H1 (cell line): Measurements from ENCODE around the gene ZBTB11. TPM values are rescaled to one million over a fixed set of nuclear protein-coding genes. Genes with fewer than 3 reads are reported as not detected.

Experiments used
- CTCF ChIA-PET: fragments of 300-600 bp; sonication (Branson Sonifier 250); formaldehyde crosslinking; loops from one replicate; lab custom pipeline; 2021; ENCODE audit not compliant: partially characterized antibody; lab: Charles Lee
- POLR2A ChIA-PET: fragments of 300-600 bp; sonication (Branson Sonifier 250); formaldehyde crosslinking; loops from one replicate; lab custom pipeline; 2021; ENCODE audit warnings: inconsistent platforms; ENCODE audit not compliant: partially characterized antibody; lab: Charles Lee
- DNase-seq, 2 experiments: peaks; one replicate each; pipeline versions ENCODE4 v3.0.0 to v3.0.0-alpha.2; 2010 to 2022; ENCODE audit warnings: low spot score in 2 of 2, low read depth in 1 of 2, mixed read lengths in 1 of 2
- FAIRE-seq: peaks from 2 replicates; lab custom pipeline; 2011; peaks lifted over from hg19 to GRCh38; lab: Jason Lieb, UNC
- H2AFZ ChIP-seq: 2 replicates; pipeline ENCODE4 v1.8.1; 2012; ENCODE audit warnings: low read length, inconsistent platforms
- H2AK5ac ChIP-seq: 2 replicates; pipeline ENCODE4 v1.6.1; 2013; ENCODE audit warnings: low read depth, low read length
- H2BK120ac ChIP-seq: replicated peaks from 2 replicates; pipeline ENCODE3; 2013; ENCODE audit warnings: low read depth, low read length, inconsistent platforms
- H2BK12ac ChIP-seq: 2 replicates; pipeline ENCODE4 v1.6.1; 2013; ENCODE audit warnings: low read depth, low read length
- H2BK15ac ChIP-seq: 2 replicates; pipeline ENCODE4 v1.6.1; 2013; ENCODE audit warnings: low read length
- H2BK20ac ChIP-seq: 2 replicates; pipeline ENCODE4 v1.6.1; 2013; ENCODE audit warnings: low read length
- H2BK5ac ChIP-seq: 2 replicates; pipeline ENCODE4 v1.6.1; 2013; ENCODE audit warnings: low read depth, low read length
- H3K14ac ChIP-seq: 2 replicates; pipeline ENCODE4 v1.6.1; 2013; ENCODE audit warnings: inconsistent platforms; ENCODE audit not compliant: insufficient read length
- H3K18ac ChIP-seq: 2 replicates; pipeline ENCODE4 v1.6.1; 2013; ENCODE audit warnings: low read length; ENCODE audit errors: extremely low read depth
- H3K23ac ChIP-seq: 2 replicates; pipeline ENCODE4 v1.6.1; 2013; ENCODE audit warnings: inconsistent platforms; ENCODE audit not compliant: insufficient read length
- H3K23me2 ChIP-seq: 2 replicates; pipeline ENCODE4 v1.6.1; 2013; ENCODE audit warnings: low read depth, low read length
- H3K27ac ChIP-seq: 2 replicates; pipeline ENCODE4 v1.6.1; 2011; ENCODE audit warnings: low read depth, low read length, inconsistent platforms
- H3K27me3 ChIP-seq, 4 experiments: replicated peaks in 1 of 4; 1 replicate in 1 of 4; 2 replicates in 3 of 4; pipeline versions ENCODE4 v1.6.1 to v1.8.1; 2011 to 2013; ENCODE audit warnings: low read length in 3 of 4, mild to moderate bottlenecking in 3 of 4, inconsistent platforms in 2 of 4, mixed read lengths in 2 of 4, moderate library complexity in 1 of 4; ENCODE audit not compliant: control insufficient read depth in 3 of 4, insufficient read depth in 3 of 4; ENCODE audit errors: extremely low read depth in 1 of 4
- H3K36me3 ChIP-seq, 4 experiments: 2 replicates each; pipeline versions ENCODE4 v1.6.1 to v1.8.1; 2011 to 2013; ENCODE audit warnings: mild to moderate bottlenecking in 4 of 4, low read length in 3 of 4, moderate library complexity in 2 of 4, control low read depth in 1 of 4, inconsistent platforms in 1 of 4; ENCODE audit not compliant: insufficient read depth in 4 of 4, control insufficient read depth in 2 of 4
- H3K4ac ChIP-seq: replicated peaks from 2 replicates; pipeline ENCODE3; 2013; ENCODE audit warnings: low read length, low read depth, mixed read lengths, inconsistent platforms; ENCODE audit not compliant: insufficient read length
- H3K4me1 ChIP-seq, 4 experiments: replicated peaks in 1 of 4; 1 replicate in 1 of 4; 2 replicates in 3 of 4; pipeline versions ENCODE4 v1.6.1 to v1.8.1; 2011 to 2013; ENCODE audit warnings: low read length in 3 of 4, inconsistent platforms in 2 of 4, mixed read lengths in 1 of 4; ENCODE audit not compliant: insufficient read depth in 4 of 4, control insufficient read depth in 3 of 4
- H3K4me2 ChIP-seq, 2 experiments: 2 replicates each; pipeline versions ENCODE4 v1.6.1 to v1.8.1; 2011 to 2013; ENCODE audit warnings: low read depth in 2 of 2, low read length in 2 of 2, control low read depth in 1 of 2, inconsistent platforms in 1 of 2, mild to moderate bottlenecking in 1 of 2; ENCODE audit not compliant: insufficient read depth in 1 of 2
- H3K4me3 ChIP-seq, 4 experiments: fragments of 200-600, 300-600 bp in 1 of 4; sonication (generic), shearing (Covaris generic), sonication (Bioruptor Twin) in 1 of 4; 2 replicates each; pipeline versions ENCODE4 v1.5.1 to v1.8.1; 2011 to 2016; ENCODE audit warnings: low read length in 4 of 4, low read depth in 3 of 4, control low read depth in 2 of 4, inconsistent platforms in 2 of 4, mild to moderate bottlenecking in 2 of 4, mixed read lengths in 1 of 4, moderate library complexity in 1 of 4; ENCODE audit not compliant: insufficient read depth in 2 of 4; ENCODE audit errors: extremely low read depth in 1 of 4
- H3K56ac ChIP-seq: replicated peaks from 2 replicates; pipeline ENCODE3; 2013; ENCODE audit warnings: low read depth, mild to moderate bottlenecking, mixed read lengths, low read length, inconsistent platforms; ENCODE audit not compliant: insufficient read length
- H3K79me1 ChIP-seq: 2 replicates; pipeline ENCODE4 v1.6.1; 2013; ENCODE audit warnings: low read depth, low read length, control low read depth
- H3K79me2 ChIP-seq, 2 experiments: 2 replicates each; pipeline versions ENCODE4 v1.6.1 to v1.8.1; 2012 to 2013; ENCODE audit warnings: low read length in 2 of 2, mild to moderate bottlenecking in 2 of 2, inconsistent platforms in 1 of 2; ENCODE audit not compliant: insufficient read depth in 2 of 2, control insufficient read depth in 1 of 2
- H3K9ac ChIP-seq, 4 experiments: replicated peaks in 1 of 4; 1 replicate in 1 of 4; 2 replicates in 3 of 4; pipeline versions ENCODE4 v1.6.1 to v1.8.1; 2011 to 2013; ENCODE audit warnings: low read depth in 3 of 4, low read length in 3 of 4, control low read depth in 2 of 4, mild to moderate bottlenecking in 2 of 4, moderate library complexity in 2 of 4, inconsistent platforms in 1 of 4; ENCODE audit errors: extremely low read depth in 1 of 4
- H3K9me3 ChIP-seq, 2 experiments: 2 replicates each; pipeline versions ENCODE4 v1.6.1 to v1.8.1; 2012 to 2013; ENCODE audit warnings: mild to moderate bottlenecking in 2 of 2, moderate library complexity in 2 of 2, control low read depth in 1 of 2, inconsistent platforms in 1 of 2, low read depth in 1 of 2, low read length in 1 of 2, mixed read lengths in 1 of 2; ENCODE audit not compliant: insufficient read depth in 2 of 2
- H4K20me1 ChIP-seq, 2 experiments: replicated peaks in 1 of 2; 2 replicates each; pipeline versions ENCODE3 to v1.8.1; 2011 to 2013; ENCODE audit warnings: inconsistent platforms in 2 of 2, low read length in 2 of 2, mild to moderate bottlenecking in 1 of 2; ENCODE audit not compliant: insufficient read depth in 2 of 2, control insufficient read depth in 1 of 2
- H4K5ac ChIP-seq: 2 replicates; pipeline ENCODE4 v1.6.1; 2013; ENCODE audit warnings: low read length, low read depth, mixed read lengths, inconsistent platforms; ENCODE audit not compliant: insufficient read length
- H4K8ac ChIP-seq: 2 replicates; pipeline ENCODE4 v1.8.0; 2013; ENCODE audit warnings: mild to moderate bottlenecking, moderate library complexity, low read length, inconsistent platforms; ENCODE audit not compliant: insufficient read depth; ENCODE audit errors: extremely low read depth
- H4K91ac ChIP-seq: replicated peaks from 2 replicates; pipeline ENCODE3; 2013; ENCODE audit warnings: low read length, mixed read lengths, inconsistent platforms; ENCODE audit not compliant: insufficient read length
- ATF3 ChIP-seq: IDR thresholded peaks from 2 replicates; pipeline ENCODE4 v1.6.1; 2011; ENCODE audit warnings: low read depth, mild to moderate bottlenecking, low read length; ENCODE audit not compliant: insufficient read depth
- BACH1 ChIP-seq: IDR thresholded peaks from 2 replicates; pipeline ENCODE4 v1.6.1; 2012; ENCODE audit warnings: low read length, improper control_type of control experiment
- CEBPB ChIP-seq: IDR thresholded peaks from 2 replicates; pipeline ENCODE4 v1.6.1; 2012; ENCODE audit warnings: low read depth, low read length
- EZH2 ChIP-seq: fragments of 200-600 bp; sonication (generic); IDR thresholded peaks from 2 replicates; pipeline ENCODE4 v1.7.1; 2012; ENCODE audit warnings: low read depth, mild to moderate bottlenecking, moderate library complexity, low read length, inconsistent platforms; ENCODE audit not compliant: severe bottlenecking
- NRF1 ChIP-seq: IDR thresholded peaks from 2 replicates; pipeline ENCODE4 v1.6.1; 2011; ENCODE audit warnings: mild to moderate bottlenecking, low read depth, low read length, improper control_type of control experiment
- POLR2A ChIP-seq, 2 experiments: IDR thresholded peaks; 1 replicate in 1 of 2; 2 replicates in 1 of 2; pipeline ENCODE4 v1.6.1; 2011; ENCODE audit warnings: low read depth in 2 of 2, low read length in 2 of 2, mild to moderate bottlenecking in 2 of 2; ENCODE audit errors: control extremely low read depth in 1 of 2
- RNF2 ChIP-seq: fragments of 200-900, 300-1000 bp; sonication (generic); IDR thresholded peaks from 2 replicates; pipeline ENCODE4 v1.7.1; 2016; ENCODE audit warnings: borderline replicate concordance, low read depth, mild to moderate bottlenecking, antibody characterized with exemption, low read length; ENCODE audit not compliant: poor library complexity, severe bottlenecking; ENCODE audit errors: missing control alignments
- SIRT6 ChIP-seq: IDR thresholded peaks from one replicate; pipeline ENCODE4 v1.7.1; 2012; ENCODE audit warnings: low read length, inconsistent platforms
- SP2 ChIP-seq: IDR thresholded peaks from 2 replicates; pipeline ENCODE4 v1.6.1; 2012; ENCODE audit warnings: mild to moderate bottlenecking, low read length, inconsistent platforms
- SRF ChIP-seq: IDR thresholded peaks from 2 replicates; pipeline ENCODE4 v1.6.1; 2011; ENCODE audit warnings: mild to moderate bottlenecking, low read depth, low read length, moderate library complexity
- TAF7 ChIP-seq: optimal IDR thresholded peaks from 2 replicates; pipeline ENCODE3; 2011; ENCODE audit warnings: low read depth, mild to moderate bottlenecking, inconsistent platforms, low read length, moderate library complexity, borderline replicate concordance
- USF2 ChIP-seq: IDR thresholded peaks from 2 replicates; pipeline ENCODE4 v1.6.1; 2011; ENCODE audit warnings: low read length, improper control_type of control experiment
- ZNF274 ChIP-seq: IDR thresholded peaks from 2 replicates; pipeline ENCODE4 v1.7.0; 2012; ENCODE audit warnings: low read length, borderline replicate concordance; ENCODE audit errors: extremely low read depth
- WGBS, 2 experiments: shearing (Covaris generic) in 1 of 2; methylation state at CpG; one replicate each; pipeline versions ENCODE4 v1.1.6 to v1.1.7; 2013 to 2015; ENCODE audit warnings: low lambda C conversion rate in 2 of 2, mixed read lengths in 2 of 2, inconsistent platforms in 1 of 2, low coverage in 1 of 2, missing lambda C conversion rate in 1 of 2; ENCODE audit not compliant: insufficient replicate concordance in 2 of 2, insufficient coverage in 1 of 2, insufficient read length in 1 of 2; ENCODE audit errors: extremely low coverage in 1 of 2, missing lambda C conversion rate in 1 of 2; 5-methylcytosine and 5-hydroxymethylcytosine counted together
- polyA plus RNA-seq, 7 experiments: library from polyadenylated mRNA; depleted of rRNA in 3 of 7; stranded (reverse) in 5 of 7; unstranded in 2 of 7; fragments of >200 nt in 5 of 7; fragments of 200-250 nt in 2 of 7; gene quantifications; 1 replicate in 5 of 7; 2 replicates in 1 of 7; 4 replicates in 1 of 7; pipeline versions ENCODE4 v1.2.1 to v1.2.3, GENCODE V29; 2011 to 2013; ENCODE audit warnings: missing spikeins in 2 of 7, mixed read lengths in 2 of 7
- total RNA-seq: library from RNA; stranded (reverse); fragmentation: NEBNext Ultra II Directional; extraction: Animal tissue kit (Norgen Biotek cat#: 25700); gene quantifications from 2 replicates; pipeline ENCODE4 v1.2.1, GENCODE V29; 2021

Gene ZBTB11
- total and polyA plus RNA-seq, 2 of the 8 experiments (the other 6 are each of a cell fraction or from before 2014, with no cell fraction given) = 3.0 to 14.0 TPM

GRCh38 chr3:101646726-101647125, 30.2 kb downstream of the ZBTB11 start:
- Histone ChIP-seq H4K20me1 (no peaks in the 10 kb centered on the region), H3K4me1 (peaks cover 0 to 9% (median 3%) of the 10 kb centered on the region in 4 experiments; a peak in 3 of 7 replicates), H2BK120ac (no peak overlapping the region), H3K36me3 (peaks cover 3 to 32% (median 15%) of the 10 kb centered on the region in 4 experiments; a peak in 7 of 8 replicates), H3K23me2 (no peaks in the 10 kb centered on the region; the same call in 1 of the 2 replicates), H2AFZ (no peak overlapping the region), H3K79me2 (no peaks in the 10 kb centered on the region), H3K18ac (no peak overlapping the region), H2BK5ac (no peak overlapping the region), H4K91ac (no peak overlapping the region), H3K27ac (no peak overlapping the region), H2BK20ac (no peak overlapping the region), H3K4ac (no peak overlapping the region), H4K5ac (no peak overlapping the region), H2BK15ac (no peak overlapping the region), H3K9me3 (no peaks in the 10 kb centered on the region), H3K14ac (no peak overlapping the region), H3K27me3 (no peaks in the 10 kb centered on the region), H3K4me3 (no peak overlapping the region), H3K4me2 (no peak overlapping the region), H3K79me1 (no peaks in the 10 kb centered on the region), H3K56ac (no peak overlapping the region), H2AK5ac (no peak overlapping the region), H3K23ac (no peak overlapping the region), H4K8ac (no peak overlapping the region), H3K9ac (no peak overlapping the region), H2BK12ac (no peak overlapping the region)
- FAIRE-seq (no peak), DNase-seq (no peak)
- CTCF ChIA-PET = interaction anchor here (2.4 kb wide), 1 partner anchor 9 kb away, joined by 6 read pairs; no protein-coding TSS in a partner anchor
- WGBS, 2 experiments = 94% methylated on average over 1 of the region's 1 CpG; no CpG with 5 or more reads in 1 of the 2 experiments
- POLR2A ChIA-PET = interaction anchor here (1.3 to 2.5 kb wide), 2 partner anchors 38 to 73 kb away, joined by 5 to 7 read pairs; partner anchors contain the start of gene PCNP
- TF ChIP-seq TAF7 (no peak), RNF2 (no peak), ATF3 (no peak), USF2 (no peak), EZH2 (no peak), BACH1 (no peak), SRF (no peak), ZNF274 (no peak), NRF1 (no peak), CEBPB (no peak), SP2 (no peak), SIRT6 (no peak), POLR2A (IDR thresholded peaks at IDR 0.05; ENCODE audit: control extremely low read depth in 1 of 2, low read depth in 2 of 2, low read length in 2 of 2) (no peak)
